Measurements from ENCODE around the gene TCEA2.

DNA sequence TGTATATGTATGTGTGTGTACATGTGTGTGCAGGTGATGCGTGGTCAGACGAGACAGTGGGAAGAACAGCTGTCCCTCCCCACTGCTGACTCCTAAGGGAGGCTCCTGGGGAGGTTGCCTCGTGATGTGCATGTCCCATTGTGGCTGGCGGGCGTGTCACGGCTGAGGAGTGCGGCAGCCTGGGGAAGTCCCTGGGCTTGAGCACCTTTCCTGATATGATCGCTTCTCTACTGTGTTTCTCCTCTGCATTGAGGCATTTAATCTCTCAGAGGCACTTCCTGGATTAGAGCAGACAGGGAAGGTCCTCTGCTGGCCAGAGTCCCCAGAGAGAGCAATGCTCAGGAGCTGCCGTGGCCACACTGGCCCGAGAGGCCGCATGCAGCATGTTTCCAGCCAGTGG, 32.9 kb downstream of the TCEA2 start:
- no peak for TF ChIP-seq ELF4 (IDR thresholded peaks at IDR 0.05)
- TF ChIP-seq SP1 (IDR thresholded peaks at IDR 0.05) = no peak
- no peak for TF ChIP-seq SUZ12 (IDR thresholded peaks at IDR 0.05)
- no peak for TF ChIP-seq LEF1 (IDR thresholded peaks at IDR 0.05; ENCODE audit: borderline replicate concordance)
- TF ChIP-seq TARDBP (IDR thresholded peaks at IDR 0.05) = no peak
- no peak for TF ChIP-seq FOXM1 (IDR thresholded peaks at IDR 0.05; ENCODE audit: borderline replicate concordance)
- TF ChIP-seq CTBP1 (IDR thresholded peaks at IDR 0.05; ENCODE audit: borderline replicate concordance) = no peak
- TF ChIP-seq, protein P1, sequence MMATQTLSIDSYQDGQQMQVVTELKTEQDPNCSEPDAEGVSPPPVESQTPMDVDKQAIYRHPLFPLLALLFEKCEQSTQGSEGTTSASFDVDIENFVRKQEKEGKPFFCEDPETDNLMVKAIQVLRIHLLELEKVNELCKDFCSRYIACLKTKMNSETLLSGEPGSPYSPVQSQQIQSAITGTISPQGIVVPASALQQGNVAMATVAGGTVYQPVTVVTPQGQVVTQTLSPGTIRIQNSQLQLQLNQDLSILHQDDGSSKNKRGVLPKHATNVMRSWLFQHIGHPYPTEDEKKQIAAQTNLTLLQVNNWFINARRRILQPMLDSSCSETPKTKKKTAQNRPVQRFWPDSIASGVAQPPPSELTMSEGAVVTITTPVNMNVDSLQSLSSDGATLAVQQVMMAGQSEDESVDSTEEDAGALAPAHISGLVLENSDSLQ (IDR thresholded peaks at IDR 0.05) = no peak
- TF ChIP-seq FOXK2 (IDR thresholded peaks at IDR 0.05) = no peak

All from HEK293T (cell line).